HepG2 (cell line): ENCODE measurements around the gene CCDC102B. TPM values are rescaled to one million over a fixed set of nuclear protein-coding genes. Genes with fewer than 3 reads are reported as not detected.

ENCODE experiments used
- ATAC-seq: fragments of 200-7000 bp; cut with Tn5 transposase; 3 replicates; pipeline ENCODE4 v1.9.1; 2020; ENCODE audit warnings: mild to moderate bottlenecking, moderate library complexity
- BruUV-seq: library from RNA; stranded (reverse); fragments of 400-500 nt; replicated peaks from 2 replicates; lab custom pipeline; 2021; lab: Mats Ljungman, UMichigan
- CTCF ChIA-PET: fragments of 300-600 bp; formaldehyde crosslinking; extraction: SDS; loops from one replicate; lab custom pipeline; 2021; ENCODE audit warnings: low total read pairs, inconsistent platforms, low intra/inter-chr PET ratio; lab: Yijun Ruan, JAX
- POLR2A ChIA-PET: fragments of 350-600 bp; sonication (Branson Sonifier 250); formaldehyde crosslinking; loops from one replicate; lab custom pipeline; 2020; ENCODE audit warnings: antibody characterized with exemption, inconsistent platforms; lab: Yijun Ruan, JAX
- DNase-seq: peaks from one replicate; pipeline ENCODE4 v3.0.0-alpha.2; 2015; ENCODE audit warnings: low spot score
- FAIRE-seq: peaks from 3 replicates; lab custom pipeline; 2011; peaks lifted over from hg19 to GRCh38; lab: Jason Lieb, UNC
- H2AFZ ChIP-seq: one replicate; pipeline ENCODE4 v1.6.1; 2011; ENCODE audit warnings: low read length, inconsistent platforms
- H3K27ac ChIP-seq: fragments of 300-600 bp; 3 replicates; pipeline ENCODE4 v1.8.0; 2011; ENCODE audit warnings: mixed run types, mild to moderate bottlenecking, mixed read lengths, low read length, inconsistent platforms; ENCODE audit not compliant: insufficient read depth; ENCODE audit errors: extremely low read length
- H3K27me3 ChIP-seq, 2 experiments: fragments of 200-600 bp in 1 of 2; 2 replicates in 1 of 2; 3 replicates in 1 of 2; pipeline versions ENCODE4 v1.6.0 to v1.8.0; 2011; ENCODE audit warnings: low read length in 2 of 2, mild to moderate bottlenecking in 2 of 2, moderate library complexity in 2 of 2, inconsistent platforms in 1 of 2; ENCODE audit not compliant: insufficient read depth in 2 of 2, control insufficient read depth in 1 of 2
- H3K36me3 ChIP-seq, 2 experiments: fragments of 200-600 bp in 1 of 2; replicated peaks in 1 of 2; 2 replicates in 1 of 2; 3 replicates in 1 of 2; pipeline versions ENCODE4 v1.5.1 to v1.8.0; 2011; ENCODE audit warnings: low read length in 2 of 2, inconsistent platforms in 1 of 2; ENCODE audit not compliant: insufficient read depth in 2 of 2, control insufficient read depth in 1 of 2
- H3K4me1 ChIP-seq: 2 replicates; pipeline ENCODE4 v1.5.1; 2012; ENCODE audit warnings: low read length, inconsistent platforms; ENCODE audit not compliant: insufficient read depth
- H3K4me2 ChIP-seq: 2 replicates; pipeline ENCODE4 v1.6.0; 2011; ENCODE audit warnings: low read depth, low read length, inconsistent platforms
- H3K4me3 ChIP-seq, 3 experiments: fragments of 200-600 bp in 1 of 3; sonication (generic), shearing (Covaris generic) in 1 of 3; replicated peaks in 1 of 3; 2 replicates each; pipeline ENCODE4 v1.5.1; 2011 to 2016; ENCODE audit warnings: low read length in 3 of 3, inconsistent platforms in 2 of 3, low read depth in 2 of 3, mild to moderate bottlenecking in 2 of 3, control low read depth in 1 of 3, mixed read lengths in 1 of 3; ENCODE audit not compliant: insufficient read depth in 1 of 3
- H3K79me2 ChIP-seq: one replicate; pipeline ENCODE4 v1.6.1; 2011; ENCODE audit warnings: low read length, inconsistent platforms; ENCODE audit not compliant: insufficient read depth
- H3K9ac ChIP-seq: 2 replicates; pipeline ENCODE4 v1.6.0; 2011; ENCODE audit warnings: mild to moderate bottlenecking, low read depth, low read length, inconsistent platforms; ENCODE audit not compliant: insufficient read depth
- H3K9me3 ChIP-seq: 2 replicates; pipeline ENCODE4 v1.5.1; 2012; ENCODE audit warnings: mild to moderate bottlenecking, low read length
- H4K20me1 ChIP-seq: 2 replicates; pipeline ENCODE4 v1.6.0; 2011; ENCODE audit warnings: inconsistent platforms, mild to moderate bottlenecking, low read length, moderate library complexity; ENCODE audit not compliant: insufficient read depth
- CHCHD3 ChIP-seq: sonication (generic); formaldehyde crosslinking; IDR thresholded peaks from 2 replicates; pipeline ENCODE4 v1.8.0; 2022; ENCODE audit warnings: mild to moderate bottlenecking, missing genetic modification reagents, moderate library complexity
- DMAP1 ChIP-seq: IDR thresholded peaks from 2 replicates; pipeline ENCODE4 v1.6.1; 2016
- FOXA1 ChIP-seq, 2 experiments: fragments of 450-650 bp in 1 of 2; sonication (generic) in 1 of 2; formaldehyde crosslinking in 1 of 2; IDR thresholded peaks; 2 replicates each; pipeline versions ENCODE4 v1.4.0 to v1.6.1; 2016 to 2020; ENCODE audit warnings: missing genetic modification reagents in 1 of 2
- KLF6 ChIP-seq: IDR thresholded peaks from 2 replicates; pipeline ENCODE4 v1.8.0; 2016; ENCODE audit warnings: missing biosample characterization, missing genetic modification reagents
- NR2F2 ChIP-seq: IDR thresholded peaks from 2 replicates; pipeline ENCODE4 v1.6.1; 2012; ENCODE audit warnings: low read depth, inconsistent platforms, borderline replicate concordance
- PCBP1 ChIP-seq: fragments of 200-400 bp; formaldehyde crosslinking; IDR thresholded peaks from 2 replicates; pipeline ENCODE4 v1.6.1; 2017; ENCODE audit warnings: mild to moderate bottlenecking, low read depth, low read length, borderline replicate concordance
- SATB2 ChIP-seq: sonication (generic); formaldehyde crosslinking; IDR thresholded peaks from 2 replicates; pipeline ENCODE4 v1.5.0; 2020; ENCODE audit warnings: missing genetic modification reagents
- SOX13 ChIP-seq, 3 experiments: fragments of 450-650 bp in 1 of 3; sonication (generic) in 1 of 3; formaldehyde crosslinking in 1 of 3; IDR thresholded peaks in 2 of 3; conservative IDR thresholded peaks in 1 of 3; 2 replicates each; pipeline versions ENCODE4 v1.5.0 to v1.6.1; 2016 to 2020; ENCODE audit warnings: antibody characterized with exemption in 1 of 3, mild to moderate bottlenecking in 1 of 3, missing compliant biosample characterization in 1 of 3, missing genetic modification reagents in 1 of 3, moderate library complexity in 1 of 3
- SP2 ChIP-seq: sonication (generic); formaldehyde crosslinking; IDR thresholded peaks from 2 replicates; pipeline ENCODE4 v1.5.1; 2020; ENCODE audit warnings: mild to moderate bottlenecking, missing genetic modification reagents
- SRF ChIP-seq: IDR thresholded peaks from 2 replicates; pipeline ENCODE4 v1.6.1; 2011; ENCODE audit warnings: mild to moderate bottlenecking, low read depth, low read length, moderate library complexity
- TARDBP ChIP-seq: sonication (generic); formaldehyde crosslinking; IDR thresholded peaks from 2 replicates; pipeline ENCODE4 v1.8.0; 2022; ENCODE audit warnings: mild to moderate bottlenecking, missing genetic modification reagents
- ZBTB38 ChIP-seq: sonication (generic); formaldehyde crosslinking; IDR thresholded peaks from 2 replicates; pipeline ENCODE4 v1.5.1; 2020; ENCODE audit warnings: mild to moderate bottlenecking, missing genetic modification reagents
- ZNF674 ChIP-seq: sonication (generic); formaldehyde crosslinking; IDR thresholded peaks from 2 replicates; pipeline ENCODE4 v1.5.0; 2020; ENCODE audit warnings: low read depth, mild to moderate bottlenecking, missing genetic modification reagents
- ZNF773 ChIP-seq: sonication (generic); formaldehyde crosslinking; IDR thresholded peaks from 2 replicates; pipeline ENCODE4 v1.4.0; 2020; ENCODE audit warnings: missing genetic modification reagents, borderline replicate concordance
- WGBS: methylation state at CpG from one replicate; pipeline ENCODE4 v1.1.6; 2017; ENCODE audit warnings: low lambda C conversion rate; 5-methylcytosine and 5-hydroxymethylcytosine counted together
- in situ Hi-C: cut with HindIII; loops from 2 replicates; pipeline ENCODE4 v1.10.0; 2017; ENCODE audit warnings: low pct_unique_long_range_greater_than_20kb; ENCODE audit not compliant: extremely low pct_ligation_motif_present
- intact Hi-C: fragments of 100-400 bp; cut with micrococcal nuclease; formaldehyde crosslinking; loops from one replicate; pipeline ENCODE4 v1.10.0; 2022; ENCODE audit not compliant: unreplicated experiment
- polyA plus RNA-seq, 8 experiments: library from polyadenylated mRNA; depleted of rRNA in 3 of 8; stranded (reverse) in 7 of 8; unstranded in 1 of 8; fragments of >200 nt; fragmentation: Illumina TruSeq in 4 of 8; extraction: Trizol in 4 of 8; gene quantifications; 2 replicates each; pipeline versions ENCODE4 v1.2.1 to v1.2.3, GENCODE V29; 2011 to 2016; ENCODE audit warnings: low read depth in 4 of 8, missing spikeins in 1 of 8, mixed read lengths in 1 of 8; ENCODE audit not compliant: insufficient read depth in 1 of 8
- total RNA-seq, 5 experiments: library from RNA; depleted of rRNA; stranded (reverse); fragments of >200 nt; fragmentation: Illumina TruSeq; extraction: Trizol; gene quantifications; 2 replicates each; pipeline ENCODE4 v1.2.3, GENCODE V29; 2016; ENCODE audit warnings: low read depth in 1 of 5
- TF ChIP-seq, protein P1 (sequence below): sonication (generic); formaldehyde crosslinking; IDR thresholded peaks from 2 replicates; pipeline ENCODE4 v1.4.0; 2020; ENCODE audit warnings: missing genetic modification reagents
- TF ChIP-seq, protein P2 (sequence below): sonication (generic); formaldehyde crosslinking; IDR thresholded peaks from 2 replicates; pipeline ENCODE4 v1.8.0; 2022; ENCODE audit warnings: missing genetic modification reagents, low read depth, mild to moderate bottlenecking, borderline replicate concordance
- TF ChIP-seq, protein P3 (sequence below): sonication (generic); formaldehyde crosslinking; IDR thresholded peaks from 2 replicates; pipeline ENCODE4 v1.8.0; 2022; ENCODE audit warnings: low read depth, missing genetic modification reagents

CCDC102B gene
- total and polyA plus RNA-seq, 2 of the 13 experiments (the other 11 are each of a cell fraction or from before 2014, with no cell fraction given), result 2.3 to 3.7 TPM

DNA sequence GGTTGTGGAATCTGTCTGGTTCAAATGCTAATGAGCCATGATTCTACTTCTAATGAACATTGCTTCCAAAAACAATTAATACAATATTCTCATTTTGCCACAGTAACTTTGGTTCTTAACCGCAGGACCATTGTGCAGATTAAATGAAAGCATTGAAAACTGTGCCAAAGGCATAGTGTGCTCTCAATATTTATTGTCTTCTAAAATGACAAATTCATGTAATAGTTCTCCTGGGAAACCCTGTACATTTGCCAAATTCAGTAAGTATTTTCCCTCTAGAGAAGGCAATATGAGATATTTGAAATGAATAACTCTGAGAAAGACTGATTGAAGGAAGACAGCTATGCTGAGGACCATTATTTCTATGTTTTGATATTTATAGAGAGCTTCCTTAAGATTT, 246.3 kb downstream of the CCDC102B start (continued):
- TF ChIP-seq PCBP1, result no peak
- no peak for TF ChIP-seq SRF
- TF ChIP-seq ZNF674 (CRISPR knock-in tag), result no peak
- no peak for TF ChIP-seq ZNF773 (CRISPR knock-in tag)
- TF ChIP-seq FOXA1 (IDR thresholded peaks at IDR 0.05), result no peak
- no peak for TF ChIP-seq FOXA1 (CRISPR knock-in tag; IDR thresholded peaks at IDR 0.05)
- no peak for TF ChIP-seq ZBTB38
- no peak for TF ChIP-seq SATB2
- no peak for TF ChIP-seq NR2F2

DNA sequence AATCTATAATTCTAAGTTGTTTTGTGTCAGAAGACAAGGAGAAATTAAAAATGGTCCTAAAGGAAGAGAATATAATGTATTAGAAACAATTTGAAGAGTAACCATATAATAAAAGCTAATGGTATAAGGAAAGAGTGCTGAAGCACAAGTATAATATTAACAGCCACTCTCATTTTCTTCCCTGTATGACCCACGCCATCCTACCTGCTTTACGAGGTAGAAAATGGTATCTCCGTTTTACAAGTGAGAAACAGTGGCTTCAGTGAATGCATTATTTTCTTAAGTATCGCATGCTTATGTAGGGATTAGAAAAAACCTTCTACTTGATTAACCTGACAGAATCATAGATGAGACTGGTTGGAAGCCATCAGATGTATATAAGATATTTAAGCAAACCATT, 266.2 kb downstream of the CCDC102B start:
- H4K20me1 ChIP-seq, result no peaks in the 10 kb centered on the region
- no peak overlapping the region for H3K27ac ChIP-seq
- ATAC-seq, result no peak
- H3K4me3 ChIP-seq, result no peak overlapping the region
- no peaks in the 10 kb centered on the region for H3K9me3 ChIP-seq
- ChIA-PET CTCF (no interaction called here), POLR2A (no interaction called here)
- intact Hi-C loops, result no loop called here
- H3K36me3 ChIP-seq, result no peaks in the 10 kb centered on the region
- H3K4me2 ChIP-seq, result no peak overlapping the region
- no peak for DNase-seq
- 16% methylated on average over 4 of the region's 4 CpGs for WGBS
- H3K27me3 ChIP-seq, result no peaks in the 10 kb centered on the region
- H3K79me2 ChIP-seq, result no peaks in the 10 kb centered on the region
- no TSS peak for BruUV-seq
- no peaks in the 10 kb centered on the region for H3K4me1 ChIP-seq
- TF ChIP-seq CHCHD3 (CRISPR knock-in tag) (no peak), SOX13 (IDR thresholded peaks at IDR 0.05) (no peak), SOX13 (CRISPR knock-in tag; conservative IDR thresholded peaks at IDR 0.05 in 1 of 2, IDR thresholded peaks at IDR 0.05 in 1 of 2) (no peak), SP2 (no peak), DMAP1 (CRISPR knock-in tag) (no peak), TARDBP (no peak), KLF6 (CRISPR knock-in tag) (no peak)
- TF ChIP-seq, protein P1, sequence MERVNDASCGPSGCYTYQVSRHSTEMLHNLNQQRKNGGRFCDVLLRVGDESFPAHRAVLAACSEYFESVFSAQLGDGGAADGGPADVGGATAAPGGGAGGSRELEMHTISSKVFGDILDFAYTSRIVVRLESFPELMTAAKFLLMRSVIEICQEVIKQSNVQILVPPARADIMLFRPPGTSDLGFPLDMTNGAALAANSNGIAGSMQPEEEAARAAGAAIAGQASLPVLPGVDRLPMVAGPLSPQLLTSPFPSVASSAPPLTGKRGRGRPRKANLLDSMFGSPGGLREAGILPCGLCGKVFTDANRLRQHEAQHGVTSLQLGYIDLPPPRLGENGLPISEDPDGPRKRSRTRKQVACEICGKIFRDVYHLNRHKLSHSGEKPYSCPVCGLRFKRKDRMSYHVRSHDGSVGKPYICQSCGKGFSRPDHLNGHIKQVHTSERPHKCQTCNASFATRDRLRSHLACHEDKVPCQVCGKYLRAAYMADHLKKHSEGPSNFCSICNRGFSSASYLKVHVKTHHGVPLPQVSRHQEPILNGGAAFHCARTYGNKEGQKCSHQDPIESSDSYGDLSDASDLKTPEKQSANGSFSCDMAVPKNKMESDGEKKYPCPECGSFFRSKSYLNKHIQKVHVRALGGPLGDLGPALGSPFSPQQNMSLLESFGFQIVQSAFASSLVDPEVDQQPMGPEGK (CRISPR knock-in tag), result no peak
- TF ChIP-seq, protein P2, sequence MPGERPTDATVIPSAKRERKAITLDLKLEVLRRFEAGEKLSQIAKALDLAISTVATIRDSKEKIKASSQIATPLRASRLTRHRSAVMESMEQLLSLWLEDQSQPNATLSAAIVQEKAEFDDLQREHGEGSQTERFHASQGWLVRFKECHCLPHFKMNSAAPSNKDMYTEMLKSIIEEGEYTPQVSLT (CRISPR knock-in tag), result no peak
- TF ChIP-seq, protein P3, sequence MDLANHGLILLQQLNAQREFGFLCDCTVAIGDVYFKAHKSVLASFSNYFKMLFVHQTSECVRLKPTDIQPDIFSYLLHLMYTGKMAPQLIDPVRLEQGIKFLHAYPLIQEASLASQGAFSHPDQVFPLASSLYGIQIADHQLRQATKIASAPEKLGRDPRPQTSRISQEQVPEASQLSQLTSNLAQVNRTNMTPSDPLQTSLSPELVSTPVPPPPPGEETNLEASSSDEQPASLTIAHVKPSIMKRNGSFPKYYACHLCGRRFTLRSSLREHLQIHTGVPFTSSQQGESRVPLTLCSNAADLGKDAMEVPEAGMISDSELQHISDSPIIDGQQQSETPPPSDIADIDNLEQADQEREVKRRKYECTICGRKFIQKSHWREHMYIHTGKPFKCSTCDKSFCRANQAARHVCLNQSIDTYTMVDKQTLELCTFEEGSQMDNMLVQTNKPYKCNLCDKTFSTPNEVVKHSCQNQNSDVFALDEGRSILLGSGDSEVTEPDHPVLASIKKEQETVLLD (CRISPR knock-in tag), result no peak
- no peak overlapping the region for H3K9ac ChIP-seq
- no peak for FAIRE-seq
- in situ Hi-C loops, result no loop called here
- H2AFZ ChIP-seq, result no peak overlapping the region
